GM19455 (cell line): ENCODE data around the gene STK24.

ENCODE experiments used
- ATAC-seq: cut with Tn5 transposase; IDR thresholded peaks from one replicate; pipeline ENCODE4 v1.9.1; 2021; ENCODE audit not compliant: unreplicated experiment

STK24 gene

DNA sequence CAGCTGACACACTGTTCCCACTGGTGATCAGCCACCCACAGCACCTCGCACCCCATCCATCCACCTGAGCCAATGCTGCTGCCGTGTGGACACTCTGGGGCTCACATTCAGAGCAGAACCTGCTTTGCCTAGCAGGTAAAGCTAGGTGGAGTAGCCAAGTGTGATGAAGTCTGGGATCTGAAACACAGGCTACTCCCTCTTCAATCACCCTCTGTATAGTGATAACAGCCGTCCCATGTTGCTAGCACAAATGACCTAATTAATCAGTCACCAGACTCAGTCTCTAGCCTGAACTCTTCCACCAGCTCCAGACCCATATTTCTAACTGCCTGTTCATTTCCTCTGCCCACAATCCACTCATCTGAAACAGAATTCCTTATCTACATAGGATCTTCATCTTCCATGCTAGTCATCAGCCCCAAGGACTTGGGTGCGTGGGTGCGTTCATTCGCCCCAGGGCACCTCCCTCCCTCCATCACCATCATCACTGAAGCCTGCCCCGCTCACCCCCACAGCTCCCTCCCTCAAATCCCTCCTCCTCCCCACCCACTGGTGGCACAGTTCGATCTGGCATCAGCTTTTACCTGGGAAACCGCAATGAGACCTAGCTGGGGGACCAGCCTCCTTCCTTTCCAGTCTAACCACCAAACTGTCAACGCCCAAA, 19.8 kb downstream of the STK24 start:
- ATAC-seq, result no peak

DNA sequence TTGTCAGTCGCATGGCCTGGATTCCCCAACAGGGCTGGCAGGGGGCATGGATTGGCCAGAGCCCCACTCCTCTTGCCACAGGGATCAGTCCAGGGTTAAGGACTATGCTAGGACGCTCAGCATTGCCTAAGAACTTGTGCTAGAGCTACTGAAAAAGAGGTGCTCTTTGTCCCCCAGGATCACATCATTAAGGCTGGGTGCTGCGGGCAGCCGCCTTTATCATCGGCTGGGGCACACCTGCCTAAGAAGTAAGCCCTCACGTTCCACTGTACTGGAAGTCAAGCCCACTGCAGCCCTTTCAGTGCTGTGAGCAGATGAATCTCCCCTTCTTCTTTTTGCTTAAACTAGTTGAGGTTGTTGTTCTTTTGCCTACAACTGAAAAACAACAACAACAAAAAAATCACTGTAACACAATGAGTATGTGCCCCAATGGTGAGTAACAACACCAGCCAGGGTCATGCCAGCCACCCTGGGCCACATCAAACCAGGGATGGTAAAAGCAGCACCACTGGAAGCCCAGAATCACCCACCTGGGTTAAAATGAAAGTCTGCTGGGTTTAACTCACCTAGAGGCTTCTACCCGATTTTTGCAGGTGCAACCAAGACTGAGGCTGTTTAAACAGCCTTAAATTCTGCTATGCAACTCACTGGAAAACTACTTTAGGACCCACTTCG, 20.6 kb downstream of the STK24 start:
- no peak for ATAC-seq

DNA sequence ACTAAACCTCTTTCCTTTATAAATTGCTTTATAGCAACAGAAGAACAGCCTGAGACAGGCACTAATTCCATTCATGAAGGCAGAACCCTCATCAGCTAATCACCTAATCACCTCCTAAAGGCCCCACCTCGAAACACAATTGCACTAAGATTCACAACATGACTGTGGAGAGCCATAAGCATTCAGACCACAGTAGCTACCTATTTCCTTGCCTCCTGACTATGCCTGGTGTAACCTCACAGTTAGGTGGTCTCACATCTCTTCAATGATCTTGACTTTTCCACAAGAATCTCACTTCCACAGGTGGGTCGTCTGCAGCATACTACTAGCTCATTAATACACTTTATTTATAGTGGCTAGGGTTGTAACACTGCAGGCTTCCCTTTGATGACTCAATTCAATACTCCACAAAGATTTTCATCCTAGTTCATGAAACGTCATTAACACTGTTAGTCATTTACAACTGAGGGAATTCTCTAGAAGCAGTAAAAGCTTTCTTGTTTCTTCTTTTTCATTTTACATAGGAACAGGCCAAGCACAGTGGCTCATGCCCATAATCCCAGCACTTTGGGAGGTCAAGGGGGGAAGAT, 27.1 kb downstream of the STK24 start:
- peak; percentile 57 for ATAC-seq

DNA sequence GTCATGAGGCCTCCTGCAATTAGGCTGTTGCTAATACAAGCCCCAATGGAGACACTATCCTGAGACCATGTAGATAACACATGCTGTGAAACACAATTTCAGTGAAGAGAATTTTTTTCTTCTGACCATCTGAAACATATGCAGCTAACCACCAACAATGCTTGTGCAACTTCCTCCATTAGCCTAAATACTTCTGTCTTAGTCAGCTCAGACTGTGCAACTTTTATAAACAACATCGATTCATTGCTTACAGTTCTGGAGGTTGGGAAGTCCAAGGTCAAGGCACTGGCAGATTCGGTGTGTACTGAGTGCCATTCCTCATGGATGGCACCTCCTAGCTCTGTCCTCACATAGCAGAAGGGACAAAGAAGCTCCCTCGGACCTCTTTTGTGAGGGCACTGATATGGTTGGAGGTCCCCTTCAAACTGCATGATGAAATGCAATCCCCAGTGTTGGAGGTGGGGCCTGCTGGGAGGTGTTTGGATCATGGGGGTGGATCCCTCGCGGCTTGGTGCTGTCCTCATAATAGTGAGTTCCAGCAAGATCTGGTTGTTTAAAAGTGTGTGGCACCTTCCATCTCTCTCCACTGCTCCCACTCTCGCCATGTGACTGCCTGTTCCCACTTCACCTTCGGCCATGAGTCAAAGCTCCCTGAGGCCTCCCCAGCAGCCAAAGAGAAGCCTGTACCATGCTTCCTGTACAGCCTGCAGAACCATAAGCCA, 27.7 kb downstream of the STK24 start:
- ATAC-seq, result no peak

DNA sequence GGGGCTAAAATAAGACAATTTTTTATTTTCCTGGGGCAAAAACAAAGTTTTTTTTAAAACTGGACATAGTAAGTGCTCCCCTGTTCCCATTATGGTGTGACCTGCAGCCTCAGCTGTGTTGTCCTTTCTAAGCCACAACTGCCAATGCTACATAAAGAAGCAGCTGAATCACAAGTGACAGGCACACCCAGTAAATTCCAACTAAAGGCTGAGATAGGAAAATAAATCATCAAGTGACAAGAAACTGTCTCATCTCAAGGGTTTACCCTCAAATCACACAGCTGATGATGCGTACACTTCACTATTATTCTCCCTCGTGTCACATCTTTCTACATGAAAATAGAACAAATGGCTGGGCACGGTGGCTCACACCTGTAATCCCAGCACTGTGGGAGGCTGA, 28.7 kb downstream of the STK24 start:
- no peak for ATAC-seq

DNA sequence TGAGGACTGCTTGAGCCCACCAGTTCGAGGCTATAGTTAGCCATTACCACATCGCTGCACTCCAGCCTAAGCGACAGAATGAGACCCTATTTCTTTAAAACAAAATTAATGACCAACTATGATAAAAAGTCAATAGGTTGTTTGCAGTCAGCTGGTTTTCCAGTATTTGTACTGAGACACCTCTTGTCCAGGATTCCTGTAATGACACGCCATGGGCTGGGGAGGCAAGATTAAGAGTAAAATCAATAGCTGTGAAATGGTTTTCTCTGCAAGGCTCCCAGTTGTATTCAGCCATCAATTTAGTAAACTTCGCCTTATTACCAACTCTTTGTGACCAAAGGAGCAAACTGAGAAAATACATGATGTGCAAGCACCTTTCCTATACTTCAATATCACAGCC, 29.5 kb downstream of the STK24 start:
- no peak for ATAC-seq

DNA sequence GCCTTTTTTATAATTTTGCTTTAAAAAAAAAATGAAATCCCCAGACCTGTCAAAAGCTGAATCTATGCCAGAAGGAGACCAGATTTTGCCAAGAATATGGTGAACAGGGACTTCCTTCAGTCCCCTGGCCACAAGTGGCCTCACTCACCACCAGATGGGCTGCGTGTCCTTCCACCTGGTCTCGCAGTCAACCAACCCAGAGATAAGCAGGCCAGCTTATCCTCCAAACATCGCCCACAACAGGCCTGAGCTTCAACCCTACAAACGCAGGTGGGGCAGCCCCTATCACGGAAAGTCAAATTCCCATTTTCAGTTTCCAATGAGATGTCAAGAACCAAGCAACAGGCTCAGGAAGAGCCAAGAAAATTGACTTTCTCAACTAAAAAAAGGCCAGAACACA, 30.5 kb downstream of the STK24 start:
- ATAC-seq, result no peak

DNA sequence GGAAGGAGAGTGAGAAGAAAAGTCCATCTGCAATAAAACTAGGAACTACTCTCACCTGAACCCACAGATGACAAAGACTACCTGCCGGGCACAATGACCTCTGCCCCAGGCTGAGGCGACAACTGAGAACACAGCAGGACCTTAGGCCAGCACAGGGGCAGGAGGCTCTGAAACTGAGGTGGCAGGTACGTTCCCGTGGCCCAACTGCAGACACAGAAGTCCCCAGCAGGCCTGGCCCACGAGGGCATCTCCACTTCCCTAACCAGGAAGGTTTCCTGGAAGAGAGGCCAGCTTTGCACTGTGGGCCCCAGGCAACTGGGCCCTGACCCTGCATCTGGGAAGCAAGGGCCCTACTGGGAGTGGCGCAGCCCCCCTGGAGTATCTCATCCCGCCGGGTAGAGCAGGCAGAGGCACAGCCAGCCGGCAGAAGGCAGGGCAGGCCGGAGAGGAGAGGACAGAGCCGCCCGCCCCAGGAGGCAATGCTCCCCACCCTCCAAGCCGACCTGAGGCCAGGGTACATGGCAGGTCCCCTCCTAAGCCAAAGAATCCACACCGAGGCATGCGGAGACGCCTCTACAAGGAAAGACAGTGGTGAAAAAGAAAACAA, 32.7 kb downstream of the STK24 start:
- ATAC-seq, result no peak

DNA sequence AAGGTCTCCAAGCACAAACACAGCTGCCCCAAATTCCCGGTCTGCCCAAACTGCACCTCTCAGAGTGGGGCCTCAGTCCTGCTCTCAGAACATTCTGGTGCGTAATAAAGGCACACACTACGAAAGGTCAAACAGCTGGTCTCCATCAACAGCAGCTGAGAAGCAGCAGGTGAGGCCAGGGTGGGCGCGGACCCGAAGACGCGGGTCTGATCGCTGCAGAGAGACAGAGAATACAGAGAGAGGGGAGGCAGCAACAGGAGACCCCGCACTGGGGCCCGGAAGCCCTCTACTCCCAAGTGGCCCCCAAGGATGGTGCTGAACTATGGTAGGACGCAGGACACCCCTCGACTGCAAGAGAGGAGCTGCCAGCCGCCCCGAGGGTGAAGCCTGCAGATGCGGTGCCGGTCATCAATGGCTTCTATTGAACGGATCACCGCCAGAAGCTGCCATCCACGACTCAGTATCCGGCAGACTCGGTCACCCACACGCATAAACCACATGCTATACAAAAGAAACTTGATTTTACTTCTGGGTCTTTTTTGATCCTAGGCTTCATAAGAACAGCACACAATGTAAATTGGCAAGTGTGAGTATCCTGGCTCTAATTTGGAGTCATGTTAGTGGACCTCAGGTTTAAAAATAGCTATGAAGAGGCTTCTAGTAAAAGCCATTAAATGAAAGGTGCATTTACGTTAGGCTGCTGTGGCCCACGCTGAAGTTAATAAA, 33.4 kb downstream of the STK24 start:
- ATAC-seq, result peak; percentile 39

DNA sequence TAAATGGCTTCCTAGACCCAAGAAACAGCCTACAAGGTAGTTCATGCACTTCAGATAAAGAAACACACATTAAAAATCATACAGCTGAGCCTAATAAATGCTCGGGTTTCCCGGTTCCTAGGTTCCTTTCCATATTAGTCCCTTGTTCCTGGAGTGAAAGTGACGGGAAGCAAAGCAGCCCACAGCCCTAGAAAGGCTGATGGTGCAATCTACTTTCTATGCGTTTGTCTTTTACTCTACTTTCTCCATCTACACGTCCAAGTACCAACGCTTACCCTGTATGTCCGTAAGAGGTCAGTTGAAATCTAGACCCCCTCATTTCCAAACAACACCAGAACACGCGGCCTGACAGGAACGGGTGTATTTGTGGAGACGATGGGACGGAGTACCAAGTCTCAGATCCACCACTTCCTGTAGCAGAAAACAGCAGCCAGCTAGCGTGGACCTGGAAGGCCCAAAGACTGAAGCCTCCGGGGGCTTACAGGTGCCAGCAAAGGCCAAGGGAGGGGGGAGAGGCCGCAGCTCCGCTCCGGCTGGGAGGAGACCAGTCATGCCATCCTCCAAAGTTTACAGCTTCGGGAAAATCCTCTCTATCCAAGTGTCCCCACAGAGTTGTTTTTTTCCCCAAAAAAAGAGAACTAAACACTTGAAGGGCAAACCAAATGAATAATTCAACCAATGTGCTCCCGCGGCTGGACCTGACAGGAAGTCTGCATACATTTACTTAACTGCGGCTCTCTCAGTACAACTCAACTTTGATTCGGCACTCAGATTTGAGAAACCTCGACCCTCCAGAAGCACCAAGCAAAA, 34.1 kb downstream of the STK24 start:
- ATAC-seq, result peak; percentile 48

DNA sequence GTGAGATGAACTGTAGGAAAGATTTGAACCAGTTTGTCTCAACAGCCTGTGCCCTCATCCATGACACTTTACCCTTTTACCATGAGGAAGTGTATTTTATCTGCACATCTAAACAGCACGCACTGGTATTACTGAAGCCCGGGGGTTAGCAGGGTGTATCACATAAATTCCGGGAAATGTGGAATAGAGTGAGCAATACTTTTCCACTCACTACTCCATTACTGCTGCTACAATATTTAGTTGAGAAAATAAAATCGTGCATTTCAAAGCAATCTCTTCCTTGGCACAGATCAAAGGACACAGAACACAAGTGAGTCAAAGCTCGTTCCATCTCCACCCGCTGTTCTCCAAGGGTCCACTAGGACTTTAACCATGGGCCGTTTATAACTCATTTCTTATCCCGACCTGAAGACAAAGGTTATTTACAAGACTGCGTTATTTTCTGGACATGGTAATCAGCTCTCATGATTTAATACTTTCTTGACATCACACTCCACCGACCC, 35.2 kb downstream of the STK24 start:
- ATAC-seq, result no peak

DNA sequence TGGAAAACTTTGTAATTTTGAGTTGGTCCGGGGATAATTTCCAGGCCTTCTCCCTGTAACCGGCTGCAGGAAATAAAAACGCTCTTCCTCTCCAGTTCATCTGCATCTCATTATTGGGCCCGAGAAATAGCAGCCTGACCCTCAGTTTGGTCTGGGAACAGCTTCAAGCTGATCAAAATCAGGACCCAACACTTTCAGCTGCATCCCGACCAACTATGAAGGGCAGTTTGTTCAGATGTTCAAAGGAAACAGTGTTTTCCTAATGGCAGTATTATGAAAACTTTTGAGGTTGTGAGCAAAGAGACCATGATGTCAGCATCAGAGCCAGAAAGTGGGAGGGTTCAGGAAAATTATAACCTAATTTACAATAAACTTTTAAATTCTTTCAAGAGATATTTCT, 35.7 kb downstream of the STK24 start:
- no peak for ATAC-seq

DNA sequence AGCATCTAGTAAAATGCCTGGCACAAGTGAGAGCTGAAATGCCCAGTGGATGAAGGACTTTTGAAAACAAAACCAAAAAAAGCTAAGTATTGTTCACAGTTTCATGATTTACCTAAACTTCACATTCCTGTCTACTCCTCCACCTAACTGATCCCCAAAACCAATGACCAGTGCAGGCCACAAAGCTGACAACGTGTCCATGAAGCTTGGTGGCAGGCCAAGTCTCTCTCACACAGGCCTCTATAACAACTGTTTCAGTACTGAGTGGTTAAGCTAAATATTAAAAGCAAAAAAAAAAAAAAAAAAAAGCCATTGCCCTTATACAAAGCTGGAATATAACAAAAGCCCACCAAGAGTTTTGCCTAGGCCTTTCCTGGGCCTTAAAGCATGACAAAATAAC, 36.4 kb downstream of the STK24 start:
- ATAC-seq, result no peak

DNA sequence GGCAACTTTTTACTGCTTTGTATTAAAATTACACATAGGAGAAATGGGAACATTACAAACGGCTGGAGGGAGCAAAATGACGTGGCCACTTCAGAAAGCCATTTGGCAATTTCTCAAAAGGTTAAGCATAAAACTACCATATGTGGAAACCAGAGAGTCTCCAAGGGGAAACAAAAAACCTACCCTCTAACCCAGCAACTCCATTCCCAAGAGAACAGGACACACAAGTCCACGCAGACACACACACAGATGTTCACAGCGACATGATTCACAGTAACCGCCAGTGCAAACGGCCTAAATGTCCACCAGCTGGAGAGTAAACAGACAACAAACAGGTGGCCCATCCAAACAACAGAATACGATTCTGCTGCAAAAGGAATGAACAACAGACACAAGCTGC, 37.2 kb downstream of the STK24 start:
- no peak for ATAC-seq

DNA sequence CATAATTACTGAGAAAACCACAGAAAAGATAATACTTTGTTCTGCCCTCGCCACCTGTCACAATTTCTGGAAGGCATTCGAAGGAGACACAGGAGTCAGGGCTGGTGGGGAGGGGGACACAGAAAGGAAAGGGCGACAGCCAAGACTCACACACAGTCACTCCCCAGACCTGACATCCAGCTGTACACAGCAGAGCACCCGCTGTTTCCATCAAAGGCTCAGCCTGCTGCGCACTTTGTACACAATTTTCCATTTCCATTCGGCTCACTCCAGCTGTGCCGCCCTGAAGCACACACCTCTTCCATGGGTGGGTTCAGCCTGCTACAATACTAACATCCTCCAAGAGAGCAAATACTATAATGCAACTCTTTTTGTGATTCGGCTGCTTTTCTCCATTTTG, 38.0 kb downstream of the STK24 start:
- no peak for ATAC-seq

DNA sequence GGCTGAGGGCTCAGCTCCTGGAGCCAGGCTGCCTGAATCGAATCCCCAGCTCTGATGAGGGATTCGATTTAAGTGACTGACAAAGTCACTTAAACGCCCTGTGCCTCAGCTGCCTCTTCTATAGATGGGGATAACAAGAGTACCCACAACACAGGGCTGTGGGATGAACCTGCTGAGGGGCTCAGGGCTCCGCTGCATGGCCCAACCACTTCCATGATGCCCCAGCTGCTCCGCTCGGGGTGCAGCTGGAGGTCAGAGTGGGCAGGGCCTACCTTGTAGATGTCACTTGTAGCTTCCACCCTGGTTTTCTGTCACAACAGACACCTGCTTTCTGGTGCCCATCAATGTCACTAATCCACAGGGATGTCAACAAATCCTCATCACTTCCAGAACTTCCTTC, 39.2 kb downstream of the STK24 start:
- no peak for ATAC-seq

DNA sequence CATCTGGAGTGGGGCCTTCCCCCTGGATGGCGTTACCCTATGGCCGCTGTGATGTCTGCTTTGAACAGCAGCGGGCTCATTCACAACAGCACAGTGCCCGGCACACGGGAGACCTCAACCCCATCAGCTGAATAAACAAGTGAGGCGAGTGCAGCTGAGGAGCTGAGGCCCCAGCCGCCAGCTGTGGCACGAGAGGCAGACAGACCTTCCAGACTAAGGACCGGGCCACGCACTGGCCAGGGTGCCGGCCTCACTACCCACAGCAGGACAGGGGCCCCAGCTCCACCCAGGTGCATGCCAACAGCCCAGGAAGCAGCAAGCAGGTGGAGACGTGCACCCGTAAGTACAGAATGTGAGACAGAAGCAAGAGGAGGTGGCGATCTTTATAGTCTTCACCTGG, 39.6 kb downstream of the STK24 start:
- ATAC-seq, result no peak

DNA sequence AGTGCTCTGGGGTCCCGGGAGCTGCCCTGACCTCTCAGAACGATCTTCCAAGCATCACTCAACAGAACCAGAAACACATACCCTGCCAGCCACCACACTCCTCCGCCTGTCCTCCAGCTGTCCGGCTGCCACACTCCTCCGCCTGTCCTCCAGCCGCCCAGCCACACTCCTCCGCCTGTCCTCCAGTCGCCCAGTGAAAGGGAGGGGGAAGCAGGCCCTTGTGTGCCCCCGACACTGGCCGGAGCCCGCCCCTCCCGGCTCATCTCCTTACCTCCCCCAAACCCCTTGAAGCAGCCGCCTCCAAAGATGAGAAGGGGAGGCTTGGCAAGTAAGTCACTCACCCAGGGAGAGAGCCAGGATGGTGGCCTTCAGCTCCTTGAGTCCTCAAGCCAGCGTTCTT, 40.2 kb downstream of the STK24 start:
- ATAC-seq, result no peak

DNA sequence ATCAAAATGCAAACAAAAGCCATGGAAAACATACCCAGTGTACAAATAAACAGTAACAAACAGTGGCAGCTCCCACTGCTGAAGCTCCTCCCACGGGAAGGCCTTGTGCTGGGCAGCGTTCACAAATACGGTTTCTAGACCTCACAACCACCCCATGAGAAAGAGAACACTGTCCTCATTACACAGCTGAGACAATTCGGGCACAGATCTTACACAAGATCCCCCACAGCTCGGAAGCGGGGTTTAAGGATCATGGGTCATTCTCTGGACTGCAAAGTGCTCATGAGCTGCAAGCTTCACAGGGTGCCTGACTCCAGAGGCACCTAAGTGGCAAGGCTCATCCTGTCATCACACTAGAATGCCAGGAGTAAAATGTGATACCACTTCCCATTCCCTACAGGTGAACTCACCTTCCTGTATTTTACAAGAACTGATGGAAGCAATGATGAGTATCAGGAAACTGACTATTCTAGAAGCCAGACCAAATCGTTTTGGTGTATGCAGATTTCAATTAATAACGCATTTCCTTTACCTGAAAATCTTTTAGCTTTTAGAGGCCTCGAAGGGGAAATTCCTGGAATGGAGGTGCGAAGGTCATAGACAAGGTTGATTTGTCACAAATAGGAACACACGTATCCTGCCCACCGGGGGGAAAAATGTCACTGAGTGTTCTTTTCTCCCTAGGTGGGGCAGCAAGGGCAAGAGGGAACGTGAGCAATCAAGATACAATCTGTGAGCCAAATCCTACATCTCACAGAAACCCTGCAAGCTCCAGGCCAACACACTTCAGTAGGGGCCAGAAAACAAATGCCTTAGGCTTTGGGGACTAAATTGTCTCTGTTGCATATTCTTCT, 41.2 kb downstream of the STK24 start:
- ATAC-seq, result no peak
